NCI-H1092 (cell line): ENCODE results near the gene CTSO.
A peak's percentile ranks its signal among the peaks of the same experiment; 100 is the strongest.

ENCODE experiments used
- DNase-seq: peaks from one replicate; lab custom pipeline; 2025; lab: John Stamatoyannopoulos, UW

Gene CTSO

GRCh38 chr4:155953151-155954117 lies at the start of gene CTSO:
TSS of gene CTSO (minus strand) at chr4:155953866. CDS start at chr4:155953847, 19 bp downstream.
- peak; percentile 68 for DNase-seq

DNA sequence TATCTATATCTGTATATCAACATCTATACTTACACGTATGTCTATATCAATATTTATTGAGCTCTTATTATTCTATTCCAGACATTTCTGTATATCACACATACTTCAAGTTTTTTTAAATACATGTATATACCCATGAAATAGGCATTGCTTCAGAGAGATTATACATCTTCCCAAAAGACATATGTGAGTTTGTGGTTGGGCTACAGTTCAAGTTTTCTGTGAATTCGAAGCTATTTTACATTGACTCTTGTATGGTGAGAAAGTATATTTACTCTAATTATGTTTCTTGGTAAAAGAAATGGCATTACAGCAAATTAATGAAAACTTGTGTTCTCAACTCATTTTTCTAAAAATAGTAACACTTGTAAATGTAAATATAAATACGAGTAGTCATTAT lies 46.8 kb upstream of the CTSO start:
- DNase-seq = no peak

GRCh38 chr4:155999725-156000124 lies 46.1 kb upstream of the CTSO start:
- no peak for DNase-seq

GRCh38 chr4:155995069-155995468 lies 41.4 kb upstream of the CTSO start:
- no peak for DNase-seq

GRCh38 chr4:155984106-155984797 lies 30.6 kb upstream of the CTSO start:
- DNase-seq = no peak

- DNase-seq = no peak
These were observed 29.2 kb upstream of the CTSO start for GRCh38 chr4:155982736-155983385.

- no peak for DNase-seq
These were observed 25.1 kb upstream of the CTSO start for GRCh38 chr4:155978810-155979209.

GRCh38 chr4:155975511-155975910 lies 21.8 kb upstream of the CTSO start:
- DNase-seq = no peak

DNA sequence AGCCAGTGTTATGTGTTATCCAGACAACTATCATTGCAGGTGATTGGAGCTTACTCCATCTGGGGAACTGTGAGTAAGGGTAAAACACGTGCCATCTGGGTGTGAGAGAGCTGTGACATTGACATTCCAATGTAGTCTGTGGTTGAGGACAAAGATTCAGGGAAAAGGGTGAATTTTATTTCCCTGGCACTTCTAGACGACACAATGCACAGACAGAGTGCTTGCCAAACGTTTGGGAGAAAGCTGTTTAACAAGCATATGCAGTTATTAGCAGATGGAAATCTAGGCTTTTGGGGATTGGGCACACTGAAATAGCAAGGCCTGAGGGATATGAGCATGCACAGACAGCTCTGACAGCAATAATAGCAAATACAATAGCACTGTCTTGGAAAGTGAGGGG lies 21.3 kb upstream of the CTSO start:
- DNase-seq = no peak

GRCh38 chr4:155974476-155974749 lies 20.7 kb upstream of the CTSO start:
- no peak for DNase-seq

- DNase-seq = no peak
These were observed 20.2 kb upstream of the CTSO start for GRCh38 chr4:155973639-155974475.

GRCh38 chr4:155972098-155972497 lies 18.4 kb upstream of the CTSO start:
- DNase-seq = no peak

- DNase-seq = no peak
These were observed 13.2 kb upstream of the CTSO start for GRCh38 chr4:155966731-155967395.

- no peak for DNase-seq
These were observed 12.5 kb upstream of the CTSO start for GRCh38 chr4:155966171-155966570.

DNA sequence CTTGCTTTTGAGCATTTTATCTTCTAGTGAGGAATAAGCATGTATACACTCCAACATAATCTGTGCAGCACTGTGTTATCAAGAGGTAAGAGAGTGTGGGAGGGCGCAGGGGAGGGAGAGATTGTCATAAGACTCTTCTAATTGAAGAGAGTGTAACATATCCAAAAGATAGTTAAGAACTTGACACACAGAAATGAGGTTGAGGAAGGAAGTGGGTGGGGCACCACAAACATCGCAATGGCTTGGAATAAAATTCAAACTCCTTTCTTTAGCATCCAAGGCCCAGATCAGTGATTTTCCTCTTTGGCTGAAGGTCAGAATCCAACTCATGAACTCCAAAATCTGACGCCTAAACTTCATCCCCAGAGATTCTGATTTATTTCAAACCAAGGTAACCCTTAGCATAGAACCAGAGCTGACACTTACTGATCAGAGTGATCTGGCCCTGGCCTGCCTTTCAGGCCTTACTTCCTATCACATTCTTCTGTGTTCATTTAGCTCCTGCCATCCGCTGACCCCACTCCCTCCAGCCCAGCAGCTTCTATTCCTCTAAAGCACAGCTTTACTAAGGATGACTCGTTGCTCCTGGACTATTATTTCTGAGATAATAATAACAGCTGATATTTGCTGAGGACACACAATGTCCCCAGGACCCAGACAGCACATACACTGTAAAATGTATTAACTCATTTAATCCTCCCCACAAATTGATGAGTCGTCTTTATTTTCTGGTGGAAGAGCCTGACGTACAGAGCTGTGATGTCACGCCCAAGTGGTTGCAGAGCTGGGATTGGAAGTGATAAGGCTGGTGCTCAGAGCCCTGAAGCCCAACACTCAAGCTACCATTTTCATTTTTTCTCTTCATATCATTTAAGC lies 10.6 kb upstream of the CTSO start:
- DNase-seq = no peak

GRCh38 chr4:155962767-155963166 lies 9.1 kb upstream of the CTSO start:
- DNase-seq = no peak

GRCh38 chr4:155961575-155961974 lies 7.9 kb upstream of the CTSO start:
- DNase-seq = no peak

DNA sequence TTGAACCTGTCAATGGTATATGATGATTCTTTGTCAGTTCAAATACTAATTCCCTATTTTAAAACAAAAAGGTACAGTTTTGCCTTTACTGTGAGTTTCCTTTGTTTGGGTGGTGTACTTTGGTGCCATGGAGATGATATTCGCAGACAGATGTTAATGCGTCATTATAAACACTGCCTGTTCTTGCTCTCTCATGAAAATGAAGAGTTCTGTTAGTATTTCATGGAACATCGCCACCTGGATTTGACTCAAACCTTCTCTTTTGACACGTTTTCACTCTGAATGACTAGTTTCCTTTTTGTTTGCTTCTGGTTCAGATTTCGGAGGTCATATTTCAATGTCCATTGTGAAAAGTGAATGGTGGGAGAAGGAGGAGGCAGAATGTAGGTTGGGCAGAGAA lies 6.9 kb upstream of the CTSO start:
- no peak for DNase-seq

DNA sequence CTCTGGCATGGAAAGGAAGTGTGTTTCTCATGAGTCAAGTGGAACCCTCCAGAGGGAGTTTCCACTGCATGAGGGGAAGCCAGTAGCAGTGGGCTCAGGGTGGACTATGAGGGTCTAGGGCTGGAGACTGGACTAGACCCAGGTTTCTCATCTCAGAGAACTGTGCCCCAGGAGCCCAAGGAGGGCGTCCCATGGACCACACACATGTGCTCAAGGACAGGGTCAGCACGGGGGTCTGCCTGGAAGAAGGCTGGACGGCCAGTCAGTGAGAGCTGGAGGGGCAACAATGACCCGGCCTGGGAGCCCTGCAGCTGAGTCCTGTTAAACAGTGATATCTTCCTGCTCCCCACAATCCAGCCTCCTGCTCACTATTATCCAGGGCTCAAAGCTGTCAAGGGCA lies 5.8 kb upstream of the CTSO start:
- DNase-seq = no peak

GRCh38 chr4:155956461-155956860 lies 2.8 kb upstream of the CTSO start:
- no peak for DNase-seq

- DNase-seq = no peak
These were observed 1.3 kb upstream of the CTSO start for GRCh38 chr4:155954939-155955338.
